Ascending aorta (tissue), 2 donors: Measurements from ENCODE around the gene NPTX1. TPM values are rescaled to one million over a fixed set of nuclear protein-coding genes. Genes with fewer than 3 reads are reported as not detected.

Source experiments
- DNase-seq, 2 donors: peaks; one replicate each; pipeline ENCODE4 v3.0.0-alpha.2; 2019; ENCODE audit warnings: low spot score in 2 of 2
- H3K27ac ChIP-seq, 2 donors: fragments of 200-600 bp; sonication (generic); one replicate each; pipeline ENCODE4 v1.5.1; 2016 to 2017; ENCODE audit warnings: mild to moderate bottlenecking in 1 of 2
- H3K27me3 ChIP-seq: fragments of 200-600 bp; sonication (generic); one replicate; pipeline ENCODE4 v1.5.1; 2017
- H3K36me3 ChIP-seq, 2 donors: fragments of 200-600 bp; sonication (generic); one replicate each; pipeline ENCODE4 v1.5.1; 2016
- H3K4me1 ChIP-seq, 2 donors: fragments of 200-600 bp; sonication (generic); one replicate each; pipeline ENCODE4 v1.5.1; 2016 to 2017; ENCODE audit warnings: mild to moderate bottlenecking in 1 of 2
- H3K4me3 ChIP-seq, 2 donors: fragments of 200-600 bp; sonication (generic); one replicate each; pipeline ENCODE4 v1.5.1; 2016 to 2017; ENCODE audit warnings: mild to moderate bottlenecking in 1 of 2
- H3K9me3 ChIP-seq, 2 donors: fragments of 200-600 bp; sonication (generic); one replicate each; pipeline ENCODE4 v1.5.1; 2016
- intact Hi-C: fragments of 100-400 bp; cut with DNase I; formaldehyde crosslinking; loops from one replicate; pipeline ENCODE4 v1.15.1; 2023
- total RNA-seq: library from RNA; depleted of rRNA; stranded (reverse); fragments of >200 nt; gene quantifications from one replicate; pipeline ENCODE4 v1.1.0, GENCODE V29; 2016
- TF ChIP-seq, protein P1 (sequence below), 3 experiments: fragments of 200-600 bp in 2 of 3; fragments of 450-650 bp in 1 of 3; sonication (generic) in 2 of 3; IDR thresholded peaks; one replicate each; pipeline ENCODE4 v1.5.1; 2016 to 2019; ENCODE audit warnings: antibody characterized with exemption in 3 of 3, mild to moderate bottlenecking in 1 of 3, moderate library complexity in 1 of 3

Gene NPTX1
- total RNA-seq, 1 donor from 2014 or later: not detected

DNA sequence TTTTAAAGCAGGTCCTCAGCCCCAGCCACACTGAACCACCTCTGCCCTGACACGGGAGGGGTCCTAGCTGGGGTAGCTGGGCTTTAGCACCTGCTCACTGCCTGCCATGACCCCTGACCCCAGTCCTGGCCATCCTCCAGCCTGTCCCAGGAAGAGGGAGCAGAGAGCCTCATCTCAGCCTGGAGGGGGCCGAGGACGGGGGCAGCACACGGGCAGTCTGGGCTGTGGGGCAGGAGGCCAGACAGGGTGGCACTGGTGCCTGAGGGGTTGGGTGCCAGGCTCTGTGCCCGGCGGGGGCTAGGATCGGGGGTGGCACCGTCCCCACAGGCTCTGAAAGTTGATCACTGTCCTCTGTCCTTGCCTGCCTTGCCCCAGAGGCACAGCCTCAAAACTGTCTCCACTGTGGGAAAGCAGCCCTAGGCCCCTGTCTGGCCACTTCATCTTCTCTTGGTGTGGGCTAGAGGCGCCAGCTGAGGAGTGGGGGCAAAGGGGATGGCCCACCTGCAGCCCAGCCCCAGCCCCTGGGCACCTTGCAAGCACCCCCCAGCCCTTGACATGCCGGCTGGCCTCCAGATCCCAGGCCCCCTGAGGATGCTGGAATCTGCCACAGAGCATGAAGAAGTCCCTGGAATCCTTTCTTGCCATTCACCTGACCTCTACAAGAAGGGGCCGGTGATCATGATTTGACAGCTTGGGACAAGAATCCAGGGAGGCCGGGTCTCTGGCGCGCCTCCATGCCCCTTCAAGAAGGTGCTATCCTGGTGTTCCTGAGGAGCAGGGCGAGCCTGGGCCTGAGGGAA, 45.8 kb downstream of the NPTX1 start:
- H3K4me3 ChIP-seq: no peak overlapping the region
- H3K27me3 ChIP-seq: no peaks in the 10 kb centered on the region
- H3K9me3 ChIP-seq: no peaks in the 10 kb centered on the region
- intact Hi-C loops: no loop called here
- no peak for DNase-seq
- H3K4me1 ChIP-seq: peaks cover 0 to 2% of the 10 kb centered on the region in 2 donors
- no peak overlapping the region for H3K27ac ChIP-seq
- peaks cover 0 to 31% of the 10 kb centered on the region in 2 donors for H3K36me3 ChIP-seq
- TF ChIP-seq, protein P1, sequence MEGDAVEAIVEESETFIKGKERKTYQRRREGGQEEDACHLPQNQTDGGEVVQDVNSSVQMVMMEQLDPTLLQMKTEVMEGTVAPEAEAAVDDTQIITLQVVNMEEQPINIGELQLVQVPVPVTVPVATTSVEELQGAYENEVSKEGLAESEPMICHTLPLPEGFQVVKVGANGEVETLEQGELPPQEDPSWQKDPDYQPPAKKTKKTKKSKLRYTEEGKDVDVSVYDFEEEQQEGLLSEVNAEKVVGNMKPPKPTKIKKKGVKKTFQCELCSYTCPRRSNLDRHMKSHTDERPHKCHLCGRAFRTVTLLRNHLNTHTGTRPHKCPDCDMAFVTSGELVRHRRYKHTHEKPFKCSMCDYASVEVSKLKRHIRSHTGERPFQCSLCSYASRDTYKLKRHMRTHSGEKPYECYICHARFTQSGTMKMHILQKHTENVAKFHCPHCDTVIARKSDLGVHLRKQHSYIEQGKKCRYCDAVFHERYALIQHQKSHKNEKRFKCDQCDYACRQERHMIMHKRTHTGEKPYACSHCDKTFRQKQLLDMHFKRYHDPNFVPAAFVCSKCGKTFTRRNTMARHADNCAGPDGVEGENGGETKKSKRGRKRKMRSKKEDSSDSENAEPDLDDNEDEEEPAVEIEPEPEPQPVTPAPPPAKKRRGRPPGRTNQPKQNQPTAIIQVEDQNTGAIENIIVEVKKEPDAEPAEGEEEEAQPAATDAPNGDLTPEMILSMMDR (IDR thresholded peaks at IDR 0.05): no peak

DNA sequence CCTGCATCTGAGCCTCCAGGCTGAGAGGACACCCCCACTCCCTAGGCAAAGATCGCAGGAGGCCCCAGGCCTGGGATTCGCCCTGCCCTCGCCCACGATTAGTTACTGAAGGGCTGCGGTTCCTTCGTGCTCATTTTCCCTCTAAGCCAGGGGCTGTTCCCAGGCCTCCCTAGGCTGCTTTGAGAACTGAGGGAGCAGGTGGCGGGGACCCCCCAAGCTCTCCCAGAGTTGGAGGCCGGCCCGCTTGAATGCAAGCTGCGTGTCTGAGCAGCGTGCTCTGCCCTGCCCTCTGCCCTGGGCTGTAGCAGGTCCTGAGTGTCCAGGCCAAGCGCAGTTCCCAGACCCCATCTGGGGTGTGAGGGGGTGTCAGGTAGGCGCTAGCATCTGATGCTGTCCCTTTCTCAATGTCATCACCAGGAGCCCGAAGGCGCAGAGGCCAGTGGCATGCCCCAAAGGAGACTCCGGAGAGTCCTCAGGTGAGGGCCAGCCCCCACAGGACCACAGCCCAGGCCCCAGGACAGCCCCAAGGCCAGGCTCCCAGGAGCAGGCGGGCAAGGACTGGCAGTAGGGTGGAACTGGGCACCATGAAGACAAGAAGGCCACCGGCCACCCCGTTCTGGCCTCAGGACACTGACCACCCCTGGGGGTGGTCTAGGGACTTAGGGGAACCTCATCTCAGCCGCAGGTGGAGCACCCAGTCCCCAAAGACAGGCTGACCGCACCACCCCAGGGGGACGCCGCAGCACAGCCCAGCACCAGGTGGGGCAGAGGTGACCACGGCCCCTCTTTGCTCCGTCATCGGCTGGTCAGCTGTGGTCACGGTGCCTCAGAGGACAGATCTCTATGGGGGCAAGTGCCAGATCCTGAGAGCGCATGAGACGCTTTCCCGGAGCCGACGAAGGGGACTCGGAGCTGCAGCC, 46.8 kb downstream of the NPTX1 start:
- Histone ChIP-seq H3K9me3 (no peaks in the 10 kb centered on the region), H3K4me1 (peaks cover 0 to 2% of the 10 kb centered on the region in 2 donors), H3K27me3 (no peaks in the 10 kb centered on the region), H3K36me3 (peaks cover 0 to 31% of the 10 kb centered on the region in 2 donors), H3K27ac (no peak overlapping the region), H3K4me3 (no peak overlapping the region)
- DNase-seq: no peak
- TF ChIP-seq, protein P1 (IDR thresholded peaks at IDR 0.05): no peak
- intact Hi-C loops: loop anchor here (10.0 kb wide), 1 partner anchor 435 kb away; no protein-coding TSS in a partner anchor

DNA sequence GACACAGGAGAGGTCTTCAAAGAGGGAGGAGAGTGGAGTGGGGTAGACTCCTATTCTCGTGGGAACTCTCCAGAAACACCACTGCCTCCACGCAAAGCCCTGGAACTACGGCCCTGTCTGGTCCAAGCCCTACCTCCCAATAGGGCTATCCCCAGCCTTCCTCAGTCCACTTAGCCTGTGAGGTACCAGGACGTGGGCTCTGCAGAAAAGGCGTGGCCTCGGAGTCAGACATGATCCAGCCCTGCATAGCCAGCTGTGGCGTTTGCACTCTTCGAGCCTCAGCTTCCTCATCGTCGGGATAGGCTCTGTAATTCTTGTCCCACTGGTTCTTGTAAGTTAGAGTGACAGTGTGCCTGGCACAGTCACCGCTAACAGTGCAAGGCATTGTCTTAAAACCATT, 47.6 kb downstream of the NPTX1 start:
- Histone ChIP-seq H3K9me3 (no peaks in the 10 kb centered on the region), H3K27ac (no peak overlapping the region), H3K27me3 (no peaks in the 10 kb centered on the region), H3K36me3 (peaks cover 0 to 31% of the 10 kb centered on the region in 2 donors), H3K4me3 (no peak overlapping the region), H3K4me1 (peaks cover 0 to 2% of the 10 kb centered on the region in 2 donors)
- intact Hi-C loops: loop anchor here (10.0 kb wide), 1 partner anchor 436 kb away; no protein-coding TSS in a partner anchor
- no peak for DNase-seq
- TF ChIP-seq, protein P1 (IDR thresholded peaks at IDR 0.05): no peak

DNA sequence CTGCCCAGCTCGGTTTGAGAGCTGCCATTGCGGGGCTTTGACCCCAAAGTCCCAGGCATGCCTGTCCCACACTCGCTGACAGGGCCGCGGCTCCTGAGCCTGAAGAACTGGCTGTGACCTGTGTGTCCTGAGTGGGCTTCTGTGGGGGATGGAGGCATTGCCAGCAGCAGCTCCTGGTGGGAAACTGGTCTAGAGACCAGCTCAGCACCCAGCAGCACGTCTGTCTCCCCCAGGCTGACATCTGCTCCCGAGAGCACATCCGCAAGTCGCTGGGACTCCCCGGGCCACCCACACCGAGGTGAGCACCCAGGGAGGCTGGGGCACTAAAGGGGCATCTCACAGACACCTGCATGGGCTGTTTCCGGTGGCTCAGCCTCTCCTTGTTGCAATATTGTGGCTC, 48.0 kb downstream of the NPTX1 start:
- TF ChIP-seq, protein P1 (IDR thresholded peaks at IDR 0.05): no peak
- peaks cover 0 to 3% of the 10 kb centered on the region in 2 donors for H3K4me1 ChIP-seq
- intact Hi-C loops: loop anchor here (10.0 kb wide), 1 partner anchor 436 kb away; no protein-coding TSS in a partner anchor
- H3K36me3 ChIP-seq: peaks cover 0 to 31% of the 10 kb centered on the region in 2 donors
- H3K4me3 ChIP-seq: no peak overlapping the region
- no peaks in the 10 kb centered on the region for H3K9me3 ChIP-seq
- no peak overlapping the region for H3K27ac ChIP-seq
- no peak for DNase-seq
- H3K27me3 ChIP-seq: no peaks in the 10 kb centered on the region

DNA sequence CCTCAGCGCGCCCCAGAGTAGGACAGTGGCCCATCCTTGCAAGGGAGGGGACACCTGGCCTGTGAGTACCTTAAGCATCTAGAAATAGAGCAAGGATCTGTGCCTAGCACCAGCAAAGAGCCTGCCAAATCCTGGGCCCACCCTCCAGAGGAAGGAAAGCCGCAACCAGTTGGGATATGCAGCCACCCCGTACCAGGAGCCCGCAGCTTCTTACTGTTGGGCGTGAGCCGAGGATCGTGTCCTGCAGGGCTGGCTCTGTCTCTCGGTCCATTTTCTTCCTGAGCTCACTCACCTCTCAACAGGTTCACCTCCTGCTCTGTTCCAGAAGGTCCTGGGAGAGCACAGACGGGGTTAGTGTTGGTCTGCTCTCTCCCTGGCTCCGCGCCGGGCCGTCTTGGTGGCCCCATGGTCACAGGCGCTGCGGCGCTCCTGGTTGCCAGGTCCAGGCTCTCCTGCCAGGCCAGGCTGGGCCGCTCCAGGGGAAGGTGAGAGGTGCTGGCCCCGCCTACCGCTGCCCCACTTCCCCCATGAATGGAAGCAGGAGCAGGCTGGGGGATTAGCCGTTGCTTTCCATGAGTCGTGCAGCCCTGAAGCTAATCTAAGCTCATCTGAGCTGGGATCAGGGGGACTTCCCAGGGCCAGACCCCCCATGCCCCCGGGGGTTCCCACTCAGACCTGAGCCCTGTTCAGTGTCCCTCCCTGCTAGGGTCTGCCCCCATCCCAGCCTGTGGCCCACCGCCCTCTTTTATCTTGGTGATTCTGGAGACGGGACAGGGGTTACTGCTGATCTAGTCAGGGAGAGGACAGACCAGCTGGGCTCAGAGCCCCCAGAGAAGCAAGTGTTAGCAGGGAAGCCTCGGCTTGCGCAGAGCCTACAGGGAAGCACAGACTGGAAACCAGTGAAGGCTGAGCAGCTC, 48.8 kb downstream of the NPTX1 start:
- H3K4me1 ChIP-seq: peaks cover 0 to 5% of the 10 kb centered on the region in 2 donors
- no peak for DNase-seq
- peaks cover 0 to 31% of the 10 kb centered on the region in 2 donors for H3K36me3 ChIP-seq
- intact Hi-C loops: loop anchor here (1.0 to 10.0 kb wide), 4 partner anchors 148 to 674 kb away; no protein-coding TSS in a partner anchor
- H3K4me3 ChIP-seq: no peak overlapping the region
- H3K9me3 ChIP-seq: no peaks in the 10 kb centered on the region
- H3K27ac ChIP-seq: no peak overlapping the region
- TF ChIP-seq, protein P1 (IDR thresholded peaks at IDR 0.05): no peak
- H3K27me3 ChIP-seq: no peaks in the 10 kb centered on the region
